Astrocyte of the spinal cord (primary cell): ENCODE results near the gene SLC25A3.

ENCODE experiments used
- DNase-seq: peaks from one replicate; pipeline ENCODE4 v3.0.0; 2011; ENCODE audit warnings: low read depth, low spot score
- H3K4me3 ChIP-seq: 2 replicates; pipeline ENCODE4 v1.5.1; 2011; ENCODE audit warnings: low read depth, mild to moderate bottlenecking, low read length, moderate library complexity
- CTCF ChIP-seq: IDR thresholded peaks from 2 replicates; pipeline ENCODE4 v1.5.1; 2012; ENCODE audit warnings: low read depth, mild to moderate bottlenecking, low read length, inconsistent platforms
- in situ Hi-C: cut with HindIII; loops from 2 replicates; pipeline ENCODE4 v1.10.0; 2017; ENCODE audit warnings: low sequenced_read_pairs

The SLC25A3 gene

GRCh38 chr12:98644433-98644711, 50.9 kb downstream of the SLC25A3 start:
- in situ Hi-C loops: no loop called here
- DNase-seq: no peak
- H3K4me3 ChIP-seq: peak overlapping the region; percentile 90
- no peak for TF ChIP-seq CTCF

GRCh38 chr12:98644712-98645571, 51.5 kb downstream of the SLC25A3 start, which contains the start of the genes APAF1 and IKBIP:
APAF1 (plus strand) TSS chr12:98645290; CDS start chr12:98648360, 3,070 bp downstream.
IKBIP (minus strand) TSS chr12:98644788; CDS start chr12:98644701, 87 bp downstream.
- DNase-seq: peak; percentile 98
- TF ChIP-seq CTCF: peak; percentile 16
- in situ Hi-C loops: no loop called here
- H3K4me3 ChIP-seq: peak within 1 kb of the TSS; percentile 90

- DNase-seq: peak; percentile 18
Observed at GRCh38 chr12:98645572-98646067, 52.1 kb downstream of the SLC25A3 start.

GRCh38 chr12:98646294-98647090, 53.0 kb downstream of the SLC25A3 start:
- peak; percentile 28 for DNase-seq
- TF ChIP-seq CTCF: no peak
- in situ Hi-C loops: no loop called here
- H3K4me3 ChIP-seq: peak overlapping the region; percentile 90

More at GRCh38 chr12:98645572-98646067, 52.1 kb downstream of the SLC25A3 start:
- peak overlapping the region; percentile 90 for H3K4me3 ChIP-seq
- in situ Hi-C loops: no loop called here
- TF ChIP-seq CTCF: no peak

- no peak for DNase-seq
- no peak for TF ChIP-seq CTCF
- in situ Hi-C loops: no loop called here
- H3K4me3 ChIP-seq: no peak overlapping the region
Observed at GRCh38 chr12:98651328-98651727, 57.8 kb downstream of the SLC25A3 start.

GRCh38 chr12:98653866-98654493, 60.5 kb downstream of the SLC25A3 start:
- peak; percentile 68 for DNase-seq
- in situ Hi-C loops: no loop called here
- TF ChIP-seq CTCF: peak; percentile 46
- no peak overlapping the region for H3K4me3 ChIP-seq
